GM21737 (cell line): ENCODE measurements around the gene FH.

ENCODE experiments used
- ATAC-seq: cut with Tn5 transposase; IDR thresholded peaks from one replicate; pipeline ENCODE4 v1.9.1; 2021; ENCODE audit warnings: mild to moderate bottlenecking, moderate library complexity; ENCODE audit not compliant: unreplicated experiment

FH gene

DNA sequence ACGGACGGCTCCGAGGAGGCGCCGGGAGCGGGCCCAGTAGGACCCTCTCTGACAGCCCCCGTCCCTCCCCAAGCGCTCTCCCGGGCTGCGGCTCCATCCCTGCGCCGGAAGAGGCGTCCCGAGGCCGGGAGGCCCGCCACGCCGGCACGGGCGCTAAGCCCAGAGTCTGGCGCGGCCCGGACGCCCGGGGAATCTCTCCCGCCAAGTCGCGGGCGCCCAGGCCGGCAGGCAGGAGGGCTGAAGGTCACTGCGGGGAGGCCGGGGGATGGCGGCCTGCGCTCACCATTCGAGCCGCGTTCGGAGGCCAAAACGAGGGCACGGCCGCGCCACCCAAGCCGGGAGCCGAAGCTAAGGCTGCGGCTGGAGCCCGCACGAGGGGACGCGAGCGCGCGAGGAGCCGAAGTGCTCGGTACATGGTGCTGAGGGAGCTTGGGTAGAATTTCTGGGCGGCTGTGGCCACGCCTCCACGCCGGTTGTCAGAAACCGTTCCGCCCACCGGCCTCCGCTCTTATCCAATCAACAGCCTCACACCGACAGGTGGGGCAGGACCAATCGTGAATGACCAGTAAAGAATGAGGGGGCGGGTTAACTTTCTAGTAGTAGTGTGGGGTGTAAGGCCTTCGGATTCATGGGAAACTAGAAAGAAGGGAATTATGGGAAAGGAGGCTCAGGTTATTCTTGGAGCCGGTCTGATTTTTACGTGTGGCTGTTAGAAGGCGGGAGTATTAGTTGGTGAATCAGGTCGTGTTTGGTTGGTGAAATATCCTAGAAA, at the start of gene FH:
Gene FH, minus strand, starts transcription at position 448 of the 772 bp plus-strand sequence. Its CDS starts 33 bp downstream, at position 415.
- ATAC-seq = peak; percentile 98

DNA sequence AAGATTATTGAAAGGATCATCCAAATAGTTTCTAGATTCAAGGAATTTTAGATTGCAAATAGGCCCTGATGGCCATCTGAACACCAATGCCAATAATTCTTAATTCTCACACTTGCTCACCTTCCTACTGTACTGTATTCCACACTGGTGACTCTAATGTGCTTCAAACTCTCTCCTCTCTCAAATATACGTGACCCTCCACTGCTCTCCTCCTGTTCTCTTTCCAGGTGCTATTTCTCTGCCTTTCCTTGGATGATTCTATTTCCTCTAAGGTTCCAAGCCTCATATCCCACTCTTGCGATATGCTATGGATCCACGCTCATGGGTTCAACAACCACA, 41.3 kb upstream of the FH start:
- ATAC-seq = no peak

DNA sequence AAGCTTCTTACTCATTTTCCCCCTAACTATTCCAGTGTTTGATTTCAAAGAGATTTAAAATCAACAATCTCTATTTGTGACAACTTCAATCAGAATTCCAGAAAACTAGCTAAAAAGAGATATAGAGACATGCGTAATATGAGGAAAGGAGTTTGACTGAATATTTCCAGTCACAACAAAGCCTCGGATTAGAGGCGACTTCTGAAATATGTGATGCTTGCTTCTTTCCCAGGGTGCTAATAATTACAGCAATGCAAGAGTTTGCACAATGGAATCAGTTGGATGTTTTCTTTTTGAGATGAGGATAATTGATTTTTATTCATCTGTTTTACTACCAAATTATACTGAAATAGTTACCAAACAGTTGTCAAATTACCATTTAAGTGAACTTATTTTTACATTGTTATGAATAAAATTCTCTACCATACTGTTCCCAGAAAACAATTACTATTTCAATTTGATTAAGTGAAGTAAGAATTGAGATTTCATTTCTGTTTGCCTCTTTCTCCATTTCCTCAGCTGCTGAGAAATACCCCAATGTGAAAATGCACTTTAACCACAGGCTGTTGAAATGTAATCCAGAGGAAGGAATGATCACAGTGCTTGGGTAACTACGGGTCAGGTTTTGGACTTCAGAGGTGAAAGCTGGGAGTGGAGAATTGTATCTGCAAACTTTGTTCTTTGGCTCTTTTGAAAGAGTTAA, 40.7 kb upstream of the FH start:
- no peak for ATAC-seq

DNA sequence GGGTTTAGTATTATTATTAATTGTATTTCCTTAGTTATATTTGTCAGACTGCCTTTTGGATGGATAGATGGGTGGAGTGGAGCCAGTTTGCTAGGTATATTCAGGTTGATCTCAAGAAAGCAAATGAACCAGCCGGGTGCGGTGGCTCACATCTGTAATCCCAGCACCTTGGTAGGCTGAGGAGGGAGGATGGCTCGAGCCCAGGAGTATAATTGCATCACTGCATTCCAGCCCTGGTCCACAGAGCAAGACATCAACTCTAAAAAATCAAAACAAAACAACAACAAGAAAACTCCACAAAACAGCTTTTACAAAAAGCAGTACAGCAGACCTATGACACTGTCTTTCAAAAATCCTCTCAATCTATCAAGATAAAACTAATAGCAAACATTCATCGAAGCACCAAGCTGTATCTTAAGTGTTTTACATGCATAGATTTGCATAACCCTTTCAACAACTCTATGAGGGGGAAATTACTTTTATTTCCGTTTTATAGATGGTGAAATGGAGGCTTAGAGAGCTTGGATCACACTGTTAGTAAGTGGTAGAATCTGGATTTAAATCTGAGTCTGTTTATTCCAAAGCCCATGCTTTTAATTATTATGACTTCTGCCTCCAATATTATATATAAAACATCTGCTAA, 38.1 kb upstream of the FH start:
- no peak for ATAC-seq

DNA sequence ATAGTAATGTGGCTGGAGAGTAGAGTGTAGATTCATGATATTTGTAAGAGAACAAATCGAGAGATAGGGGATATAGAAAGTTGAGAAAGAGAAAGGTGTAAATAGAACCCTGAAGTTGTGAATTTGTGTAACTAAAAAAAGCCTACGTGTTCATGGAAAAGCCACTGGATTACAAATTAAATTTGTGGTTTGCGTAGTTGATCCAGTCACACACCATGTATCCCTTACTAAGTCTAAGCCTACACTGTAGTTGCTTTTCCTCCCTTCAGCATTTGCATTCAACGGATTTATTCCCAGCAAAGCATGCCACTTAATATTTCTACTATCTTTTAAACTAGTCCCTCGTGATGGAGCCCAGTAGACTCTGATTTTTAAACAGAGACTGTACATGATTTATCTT, 37.5 kb upstream of the FH start:
- ATAC-seq = no peak

DNA sequence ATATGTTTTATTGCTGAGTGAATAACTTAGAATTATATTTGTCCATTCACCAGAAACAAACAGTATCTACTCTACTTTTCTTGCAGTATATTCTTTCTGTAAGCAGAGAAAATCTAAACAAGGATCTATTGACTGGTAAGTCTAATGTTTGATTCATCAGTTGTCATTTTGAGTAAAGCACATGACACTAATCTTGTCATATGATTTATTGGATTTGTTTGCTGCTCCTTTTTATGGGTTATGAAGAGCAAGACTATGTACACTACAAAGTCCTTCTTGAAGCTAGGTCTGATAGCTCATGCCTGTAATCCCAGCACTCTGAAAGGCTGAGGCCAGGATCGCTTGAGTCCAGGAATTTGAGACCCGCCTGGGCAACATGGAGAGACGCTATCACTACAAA, 36.0 kb upstream of the FH start:
- no peak for ATAC-seq

DNA sequence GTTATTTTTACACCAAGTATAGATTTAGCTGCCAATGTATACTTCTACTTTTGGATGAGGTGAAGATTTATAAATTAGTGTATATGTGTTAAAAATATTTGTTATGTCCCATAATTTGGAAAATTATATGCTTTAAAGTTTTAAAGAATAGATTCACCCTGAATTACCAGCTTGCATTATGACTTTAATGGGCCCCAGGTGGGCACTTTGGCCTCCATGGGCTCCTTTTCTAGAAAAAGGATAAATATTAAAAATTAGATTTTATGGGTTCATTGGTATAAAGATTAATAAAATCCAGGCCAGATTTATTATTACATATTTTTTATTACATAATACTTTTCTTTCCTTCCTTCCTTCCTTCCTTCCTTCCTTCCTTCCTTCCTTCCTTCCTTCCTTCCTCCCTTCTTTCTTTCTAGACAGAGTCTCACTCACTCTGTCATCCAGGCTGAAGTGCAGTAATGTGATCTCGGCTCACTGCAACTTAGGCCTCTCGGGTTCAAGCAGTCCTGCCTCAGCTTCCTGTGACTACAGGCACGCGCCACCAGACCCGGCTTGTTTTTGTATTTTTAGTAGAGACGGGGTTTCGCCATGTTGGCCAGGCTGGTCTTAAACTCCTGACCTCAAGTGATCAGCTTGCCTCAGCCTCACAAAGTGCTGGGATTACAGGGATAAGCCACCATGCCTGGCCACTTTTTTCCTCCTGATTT, 34.5 kb upstream of the FH start:
- ATAC-seq = no peak

DNA sequence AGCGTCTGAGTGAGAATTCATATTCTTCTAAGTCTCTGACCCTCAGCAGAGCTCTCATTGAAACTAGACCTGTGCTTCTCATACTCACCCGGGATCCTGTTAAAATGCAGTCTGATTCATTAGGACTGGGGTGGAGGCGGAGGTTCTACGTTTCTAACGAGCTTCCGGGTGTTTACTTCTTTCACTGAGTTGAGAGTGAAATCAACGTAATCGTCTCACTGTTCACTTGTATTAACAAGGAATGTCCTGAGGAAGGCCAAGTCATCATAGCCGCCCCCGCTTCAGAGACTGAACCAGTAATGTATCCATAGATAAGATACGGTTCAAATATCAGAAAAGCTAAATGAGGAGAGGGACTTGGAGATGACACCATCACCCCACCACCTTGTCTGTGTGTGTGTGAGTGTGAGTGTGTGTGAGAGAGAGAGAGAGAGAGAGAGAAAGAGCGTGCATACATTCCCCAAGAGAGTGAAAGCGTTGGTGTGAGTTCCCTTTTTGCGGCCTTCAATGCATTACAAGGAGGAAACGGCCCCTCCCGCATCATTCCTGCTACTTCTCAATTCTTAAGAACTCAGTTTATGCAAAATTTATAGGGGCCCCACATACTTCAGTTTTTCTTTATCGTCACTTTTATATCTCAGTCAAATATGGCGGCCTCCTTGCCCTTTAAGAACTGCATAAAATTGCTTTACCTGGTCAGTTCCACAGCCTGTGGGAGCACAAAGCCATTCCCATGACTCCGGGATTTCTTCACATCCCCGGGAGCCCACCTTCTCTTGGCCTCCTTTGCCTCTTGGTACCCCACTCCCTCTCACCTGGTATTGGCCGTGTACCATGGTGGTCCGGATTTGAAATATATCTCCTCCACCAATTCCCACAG, 32.4 kb upstream of the FH start:
- ATAC-seq = peak; percentile 79

DNA sequence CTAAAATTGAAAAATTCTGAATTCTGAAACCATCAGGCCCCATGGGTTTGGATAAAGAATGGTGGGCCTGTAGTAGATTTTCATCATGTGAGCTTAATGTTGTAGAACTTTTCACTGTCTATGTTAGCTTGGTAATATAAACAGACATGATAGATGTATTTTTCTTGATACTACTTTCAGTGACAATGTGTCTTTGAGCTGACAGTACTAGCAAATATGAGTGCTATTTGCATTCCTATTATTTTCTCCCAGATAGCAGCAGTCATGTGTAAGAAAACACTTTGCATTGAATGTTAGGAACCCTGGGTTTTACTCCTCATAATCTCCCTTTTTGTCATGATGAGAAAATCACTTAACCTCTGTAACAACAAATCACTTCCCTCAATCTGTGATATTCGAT, 30.8 kb upstream of the FH start:
- ATAC-seq = no peak

DNA sequence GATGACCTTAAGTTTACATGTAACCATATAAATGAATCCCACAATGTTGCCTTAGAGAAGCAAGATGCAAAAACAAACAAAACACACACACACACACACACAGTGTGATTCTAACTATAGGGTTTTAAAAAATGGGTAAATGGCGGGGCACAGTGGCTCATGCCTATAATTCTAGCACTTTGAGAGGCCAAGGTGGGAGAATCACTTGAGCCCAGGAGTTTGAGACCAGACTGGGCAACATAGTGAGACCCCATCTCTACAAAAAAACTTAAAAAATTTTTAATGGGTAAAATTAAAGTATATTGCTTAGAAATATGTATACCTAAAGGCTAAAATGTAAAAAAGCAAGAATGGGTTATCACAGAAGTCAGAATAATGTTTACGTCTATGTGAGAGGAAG, 28.5 kb upstream of the FH start:
- no peak for ATAC-seq

DNA sequence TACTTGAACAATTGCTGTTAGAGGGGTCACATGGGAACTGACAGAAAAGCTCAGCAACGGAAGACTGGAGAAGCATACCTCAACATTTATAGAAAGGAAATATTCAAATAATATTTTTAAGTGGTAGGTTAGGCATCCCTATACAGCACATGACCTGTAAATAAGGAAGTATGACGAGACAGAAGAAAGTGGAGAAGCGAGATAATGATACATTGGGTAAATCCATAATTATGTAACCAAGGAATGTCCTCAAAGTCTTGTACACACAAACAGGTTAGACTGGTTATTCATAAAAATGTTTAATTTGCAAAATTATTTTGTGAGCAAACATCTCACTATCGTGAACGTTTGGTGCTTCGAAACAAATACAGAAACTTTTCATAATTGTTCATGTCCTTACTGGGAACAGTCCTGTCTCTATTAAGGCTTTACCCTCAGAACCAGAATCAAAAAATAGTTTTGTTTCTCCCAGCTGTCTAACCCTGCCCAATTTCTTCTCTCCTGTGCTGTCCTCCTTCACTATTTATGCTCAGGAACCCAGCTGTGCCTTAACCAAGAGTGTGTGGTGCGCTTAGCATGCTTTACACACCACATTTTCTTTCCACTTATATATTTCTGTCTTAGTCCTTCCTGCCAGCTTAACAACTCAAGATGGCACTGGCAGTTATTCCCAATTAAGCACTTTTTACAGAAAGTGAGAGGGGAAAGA, 22.8 kb upstream of the FH start:
- no peak for ATAC-seq

DNA sequence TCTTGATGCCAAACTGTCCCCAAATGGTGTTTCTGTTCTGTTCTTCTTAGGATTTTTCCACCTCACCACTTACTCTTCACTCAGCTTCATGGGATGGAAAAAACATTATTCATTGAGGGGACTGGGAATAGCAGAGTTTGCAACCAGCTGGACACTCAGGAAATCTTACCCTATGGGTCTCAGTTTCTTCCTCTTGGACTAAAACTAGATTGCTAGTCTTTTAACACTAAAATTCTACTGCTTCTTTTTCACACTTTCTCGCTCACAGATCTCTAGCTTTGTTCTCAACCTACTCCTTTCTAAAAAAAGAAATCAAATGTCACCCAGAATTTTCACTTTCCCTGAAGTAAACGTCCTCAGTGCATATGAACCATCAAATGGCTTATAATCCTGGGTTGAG, 17.4 kb upstream of the FH start:
- ATAC-seq = no peak

DNA sequence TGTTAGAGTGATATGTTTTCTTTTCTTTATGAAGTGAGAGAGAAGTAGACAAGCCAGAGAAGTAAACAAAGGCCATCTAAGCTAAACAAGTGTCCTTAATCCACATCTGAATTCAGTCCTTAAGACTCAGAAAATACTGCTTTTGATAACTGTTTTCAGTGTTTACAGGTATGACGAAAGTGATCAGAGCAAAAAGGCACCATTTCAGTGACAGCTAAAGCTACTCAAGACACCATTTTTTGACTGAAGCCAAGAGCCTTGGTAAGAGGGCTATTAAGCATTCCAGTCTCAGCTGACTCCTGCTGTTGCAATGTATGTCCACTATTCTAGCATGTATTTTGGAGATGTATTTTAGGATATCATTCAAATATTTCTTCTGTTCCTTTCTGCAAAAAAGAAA, 16.7 kb upstream of the FH start:
- no peak for ATAC-seq

DNA sequence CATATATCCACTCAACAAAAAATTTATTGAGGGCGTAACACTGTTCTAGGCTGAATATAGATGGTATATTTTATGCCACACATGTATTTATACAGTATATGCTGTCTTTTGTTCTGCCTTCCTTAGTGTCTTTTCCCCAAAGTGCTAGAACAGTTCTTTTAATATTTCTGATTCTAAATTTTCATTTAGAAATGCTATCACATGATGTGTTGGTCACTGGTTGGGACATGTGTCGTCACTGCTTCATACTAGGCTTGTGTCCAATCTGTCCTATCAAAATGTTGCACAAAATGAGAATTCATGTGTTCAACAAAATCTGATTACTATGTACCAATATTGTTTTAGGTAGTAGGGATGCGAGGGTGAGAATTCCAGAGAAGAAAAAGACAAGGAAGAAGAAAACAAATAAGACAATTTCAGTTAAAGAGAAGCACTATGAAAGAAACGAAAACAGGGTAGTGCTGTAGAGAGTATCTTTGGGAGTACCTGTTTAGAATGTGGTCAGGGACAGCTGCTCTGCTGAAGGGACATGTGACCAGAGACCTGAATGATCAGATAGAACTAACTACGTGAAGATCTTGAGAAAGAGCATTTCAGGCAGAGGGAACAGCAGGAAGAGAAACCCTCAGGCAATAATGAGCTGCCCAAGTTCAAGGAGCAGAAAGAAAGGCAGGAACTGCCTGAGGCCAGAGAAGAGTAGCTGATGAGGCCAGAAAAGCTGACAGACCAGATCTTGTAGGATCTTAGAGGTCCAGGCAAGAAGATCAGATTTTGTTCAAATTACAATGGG, 14.0 kb upstream of the FH start:
- peak; percentile 44 for ATAC-seq

DNA sequence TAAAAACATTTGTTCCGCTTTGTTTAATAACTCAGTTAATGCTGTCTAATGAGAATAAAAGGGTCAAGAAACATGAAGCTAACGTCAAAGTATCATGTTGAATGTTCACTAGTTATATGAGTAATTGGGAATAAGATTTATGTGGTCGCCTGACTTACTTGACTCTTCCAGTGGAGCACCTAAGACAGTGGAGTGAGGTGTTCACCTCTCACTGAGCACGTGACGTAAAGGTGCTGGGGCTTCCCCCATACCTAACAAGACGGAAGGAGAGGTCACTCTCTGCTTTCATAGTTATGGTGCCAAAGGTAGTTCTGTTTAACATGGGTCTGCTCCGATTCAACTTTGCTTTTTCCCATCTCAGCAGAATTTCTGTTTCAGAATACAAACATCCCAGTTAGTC, 13.3 kb upstream of the FH start:
- ATAC-seq = peak; percentile 57

DNA sequence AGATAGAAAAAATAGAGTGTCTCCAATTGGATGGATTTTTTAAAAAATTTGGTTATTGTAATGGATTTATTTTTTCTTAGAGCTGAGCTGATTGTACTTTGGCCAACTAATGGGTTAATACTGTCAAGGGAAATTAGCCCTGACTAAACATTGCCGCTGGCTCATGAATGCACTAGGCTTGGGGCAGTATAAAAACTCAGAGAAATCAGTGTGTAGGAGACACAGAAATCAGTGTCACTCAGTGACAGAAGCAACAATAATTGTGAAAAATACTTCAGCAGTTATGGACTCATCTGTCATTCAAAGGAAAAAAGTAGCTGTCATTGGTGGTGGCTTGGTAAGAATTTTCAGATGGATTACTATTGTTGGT, 12.6 kb upstream of the FH start, which contains the start of gene KMO:
Gene KMO, plus strand, starts transcription at position 217 of the 370 bp plus-strand sequence. Its CDS starts 67 bp downstream, at position 284.
- ATAC-seq = peak; percentile 15

DNA sequence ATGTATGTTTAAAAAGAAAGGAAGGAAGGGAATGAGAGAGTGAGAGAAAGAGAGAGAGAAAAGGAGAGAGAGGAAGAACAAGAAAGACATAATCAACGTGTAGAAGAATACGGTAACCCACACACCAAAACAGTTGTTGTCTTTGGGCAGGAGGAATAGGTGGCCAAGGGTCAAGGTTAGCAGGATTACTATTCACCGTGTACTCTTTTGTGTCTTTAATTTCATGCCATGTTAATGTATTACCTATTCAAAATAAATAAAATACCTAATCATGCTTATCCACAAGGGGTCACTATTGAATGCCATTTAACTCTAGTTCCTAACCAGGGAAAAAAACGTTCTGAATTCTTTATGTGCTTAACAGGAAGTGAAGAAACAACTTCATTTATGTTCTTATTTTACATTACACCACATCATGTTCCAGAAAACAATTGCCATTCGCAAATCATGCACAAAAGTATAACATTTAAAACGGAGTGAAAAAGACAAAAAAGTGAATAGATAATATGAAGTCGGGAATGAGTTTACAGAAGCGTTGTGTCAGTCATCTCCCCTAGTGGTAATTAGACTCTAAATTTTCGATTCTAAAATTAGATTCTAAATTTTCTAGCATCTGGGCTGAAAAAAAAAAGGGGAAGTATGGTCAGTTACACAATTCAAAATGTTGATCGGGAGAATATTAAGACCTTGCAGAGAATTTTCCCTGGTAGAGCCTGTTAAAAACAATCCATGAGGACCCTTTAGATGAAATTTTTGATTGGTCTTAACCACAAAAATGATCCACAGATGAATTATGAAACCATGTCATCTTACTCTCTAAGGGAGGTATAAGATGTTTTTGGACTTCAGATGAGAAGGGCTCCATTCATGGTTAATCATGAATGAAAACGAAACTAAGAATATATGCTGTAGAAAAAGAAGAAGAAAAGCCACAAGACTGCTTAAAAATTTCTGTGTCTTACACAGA, 11.9 kb upstream of the FH start:
- ATAC-seq = peak; percentile 57

DNA sequence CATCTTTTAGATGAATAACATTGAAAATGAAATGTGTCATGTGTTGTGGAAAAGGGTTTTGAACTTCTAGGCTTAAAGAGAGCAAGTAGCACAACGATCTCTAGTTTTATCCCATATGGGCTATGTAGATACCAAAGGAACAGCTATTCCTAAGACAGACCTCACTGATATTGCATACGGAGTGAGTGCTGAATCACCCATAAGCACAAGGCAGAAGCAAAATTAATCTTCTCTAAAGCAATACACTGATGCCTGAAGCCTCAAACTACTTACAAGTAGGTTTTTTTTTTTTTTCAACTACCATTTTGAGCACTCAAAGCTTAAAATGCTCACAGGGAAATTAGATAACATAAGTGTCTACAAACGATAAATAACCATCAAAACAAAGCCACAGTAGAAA, 7.6 kb upstream of the FH start:
- no peak for ATAC-seq
